ENCODE measurements around the gene TMEM212. TPM values are rescaled to one million over a fixed set of nuclear protein-coding genes. Genes with fewer than 3 reads are reported as not detected.

TMEM212 gene
- total RNA-seq, 1 experiment from 2014 or later = not detected

GRCh38 chr3:171827385-171827784 is 15.8 kb upstream of the TMEM212 start:
- DNase-seq = no peak
- Histone ChIP-seq H3K36me3 (no peaks in the 10 kb centered on the region), H3K4me3 (no peak overlapping the region), H3K27me3 (no peaks in the 10 kb centered on the region), H3K9me3 (no peaks in the 10 kb centered on the region)

GRCh38 chr3:171827836-171828458 is 15.2 kb upstream of the TMEM212 start:
- DNase-seq = no peak
- Histone ChIP-seq H3K4me3 (no peak overlapping the region), H3K27me3 (no peaks in the 10 kb centered on the region), H3K36me3 (no peaks in the 10 kb centered on the region), H3K9me3 (no peaks in the 10 kb centered on the region)

DNA sequence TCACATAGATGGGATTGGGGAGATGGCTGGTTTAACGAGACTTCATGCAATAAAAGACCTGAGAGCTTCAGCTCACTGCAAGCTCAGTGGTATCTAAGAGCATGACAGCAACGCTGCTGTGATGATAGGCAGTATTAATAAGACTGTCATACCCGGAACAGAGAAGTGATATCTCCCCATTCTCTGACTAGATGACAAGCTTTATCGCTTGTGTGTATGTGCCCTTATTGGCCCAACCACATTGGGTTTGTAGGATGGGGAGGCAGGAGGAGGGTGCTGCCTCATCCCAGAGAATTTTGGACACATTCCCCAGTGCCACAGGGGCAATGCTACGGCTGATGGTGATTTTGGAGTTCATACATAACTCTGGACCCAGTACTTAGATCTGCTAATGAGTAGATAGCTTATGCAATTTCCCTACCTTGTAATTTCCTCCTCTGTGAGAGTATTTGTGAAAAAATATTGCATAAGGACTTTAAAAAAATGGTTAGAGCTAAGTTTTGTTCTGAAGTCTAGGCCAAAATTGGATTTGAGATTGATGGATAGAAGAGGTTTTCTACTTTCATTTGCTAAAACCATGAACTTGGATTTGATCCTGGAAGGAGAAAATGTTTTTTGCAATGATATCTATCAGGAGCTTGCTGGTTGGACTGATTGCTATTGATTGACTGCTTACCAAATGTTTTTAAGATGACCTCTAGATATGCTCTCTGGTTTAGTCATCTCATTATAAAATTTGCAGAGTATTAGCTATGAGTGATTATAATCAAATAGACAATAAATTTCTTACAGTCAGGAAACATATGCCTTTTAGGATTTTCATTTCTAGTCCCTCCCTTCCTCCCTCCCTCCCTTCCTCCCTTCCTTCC is 14.0 kb upstream of the TMEM212 start:
- H3K9me3 ChIP-seq = no peaks in the 10 kb centered on the region
- no peak overlapping the region for H3K4me3 ChIP-seq
- no peaks in the 10 kb centered on the region for H3K36me3 ChIP-seq
- DNase-seq = no peak
- H3K27me3 ChIP-seq = no peaks in the 10 kb centered on the region

DNA sequence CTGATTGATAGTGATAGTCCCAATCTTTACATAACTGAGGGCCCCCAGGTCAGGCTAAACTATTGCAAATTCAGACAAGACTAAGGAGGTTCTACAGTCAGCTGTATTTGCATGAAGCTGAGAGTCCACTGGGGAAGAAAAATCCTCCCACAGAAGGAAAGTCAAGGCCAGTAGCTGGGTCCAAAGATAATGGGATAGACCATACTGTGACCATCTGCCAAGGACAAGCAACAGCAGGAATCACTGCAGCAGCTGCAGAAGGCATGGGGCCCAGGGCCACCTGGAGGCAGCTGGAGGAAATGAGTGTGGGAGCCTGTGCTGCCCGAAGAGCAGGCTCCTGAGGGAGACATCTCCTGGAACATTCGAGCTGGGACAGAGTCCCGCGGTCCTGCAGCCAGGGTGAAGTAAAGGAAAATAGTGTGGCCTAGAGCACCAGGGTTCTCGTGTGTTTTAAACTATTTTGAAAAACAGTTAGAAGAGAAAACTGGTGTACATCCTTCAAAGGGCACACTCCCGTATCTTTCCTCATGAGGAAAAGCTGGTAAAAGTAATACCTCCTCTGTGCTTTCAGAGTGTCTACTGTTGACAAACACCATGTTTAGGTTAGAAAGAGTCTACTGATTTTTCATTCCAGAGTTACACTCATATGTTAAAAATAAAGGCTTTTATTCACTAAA is 13.2 kb upstream of the TMEM212 start:
- H3K4me3 ChIP-seq = no peak overlapping the region
- peak; percentile 74 for DNase-seq
- no peaks in the 10 kb centered on the region for H3K9me3 ChIP-seq
- no peaks in the 10 kb centered on the region for H3K27me3 ChIP-seq
- no peaks in the 10 kb centered on the region for H3K36me3 ChIP-seq

GRCh38 chr3:171830518-171830875 is 12.7 kb upstream of the TMEM212 start:
- Histone ChIP-seq H3K9me3 (no peaks in the 10 kb centered on the region), H3K36me3 (no peaks in the 10 kb centered on the region), H3K4me3 (no peak overlapping the region), H3K27me3 (no peaks in the 10 kb centered on the region)
- no peak for DNase-seq

DNA sequence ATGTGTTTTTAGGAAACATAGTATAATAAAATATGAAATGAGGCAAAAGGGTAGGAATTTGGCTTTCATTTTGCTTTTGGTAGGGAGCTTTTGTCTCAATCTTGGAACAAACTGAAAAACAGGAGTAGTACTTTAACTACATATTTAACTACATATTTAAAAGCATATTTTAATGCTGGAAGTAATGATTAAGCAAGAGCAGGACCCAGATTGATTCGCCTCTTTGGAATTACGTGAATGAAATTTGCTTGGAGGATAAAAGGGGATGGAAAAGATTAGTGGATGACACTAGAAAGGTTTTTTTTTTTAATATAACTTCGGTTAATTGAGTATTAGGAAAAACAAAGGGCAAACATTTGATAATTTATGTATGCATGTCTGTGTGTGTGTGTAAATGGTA is 11.2 kb upstream of the TMEM212 start:
- no peak overlapping the region for H3K4me3 ChIP-seq
- no peaks in the 10 kb centered on the region for H3K9me3 ChIP-seq
- H3K36me3 ChIP-seq = no peaks in the 10 kb centered on the region
- no peak for DNase-seq
- H3K27me3 ChIP-seq = no peaks in the 10 kb centered on the region

DNA sequence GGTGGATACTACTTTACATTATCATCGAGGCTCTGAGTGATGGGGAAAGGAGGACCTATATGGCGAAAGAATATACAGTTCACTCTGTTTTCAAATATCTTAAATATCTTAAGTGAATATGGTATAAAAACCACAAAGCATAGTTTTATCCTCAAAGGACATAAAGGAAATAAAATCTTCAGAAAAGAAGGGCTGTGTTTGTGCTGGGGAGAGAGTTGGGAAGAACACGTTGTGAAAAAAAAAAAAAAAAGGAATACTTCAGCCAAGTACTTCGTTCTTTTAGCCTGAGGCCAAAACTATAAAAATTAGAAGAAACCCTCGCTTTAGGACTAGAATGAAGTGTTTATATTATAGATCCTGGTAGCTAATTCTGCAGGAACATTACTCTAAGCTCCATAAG is 10.2 kb upstream of the TMEM212 start:
- Histone ChIP-seq H3K36me3 (no peaks in the 10 kb centered on the region), H3K4me3 (no peak overlapping the region), H3K9me3 (no peaks in the 10 kb centered on the region), H3K27me3 (no peaks in the 10 kb centered on the region)
- DNase-seq = no peak

GRCh38 chr3:171833789-171834460 is 9.2 kb upstream of the TMEM212 start:
- H3K27me3 ChIP-seq = no peaks in the 10 kb centered on the region

DNA sequence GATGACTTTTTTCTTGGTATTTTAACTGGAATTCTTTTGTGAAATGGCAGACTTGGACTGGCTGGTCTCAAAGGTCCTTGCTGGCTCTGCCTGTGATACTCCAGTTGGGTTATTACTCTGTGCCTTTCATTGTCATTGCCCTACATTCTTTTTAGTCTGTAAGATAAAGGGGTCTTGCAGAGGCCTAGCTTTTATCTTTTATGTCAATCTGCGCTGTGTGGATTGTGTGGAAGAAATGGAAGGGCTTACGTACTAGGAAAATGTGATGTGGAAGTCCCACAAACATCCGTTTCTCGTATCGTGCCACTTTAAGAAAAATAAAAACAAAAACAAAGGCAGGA is 8.7 kb upstream of the TMEM212 start:
- Histone ChIP-seq H3K27me3 (no peaks in the 10 kb centered on the region), H3K4me3 (no peak overlapping the region), H3K36me3 (no peaks in the 10 kb centered on the region), H3K9me3 (no peaks in the 10 kb centered on the region)
- DNase-seq = no peak

More at GRCh38 chr3:171833789-171834460, 9.2 kb upstream of the TMEM212 start:
- no peak for DNase-seq
- H3K4me3 ChIP-seq = no peak overlapping the region
- no peaks in the 10 kb centered on the region for H3K36me3 ChIP-seq
- no peaks in the 10 kb centered on the region for H3K9me3 ChIP-seq

GRCh38 chr3:171835116-171835515 is 8.0 kb upstream of the TMEM212 start:
- DNase-seq = no peak
- H3K4me3 ChIP-seq = no peak overlapping the region
- no peaks in the 10 kb centered on the region for H3K27me3 ChIP-seq

GRCh38 chr3:171835613-171836012 is 7.5 kb upstream of the TMEM212 start:
- DNase-seq = no peak
- no peaks in the 10 kb centered on the region for H3K9me3 ChIP-seq
- no peak overlapping the region for H3K4me3 ChIP-seq
- no peaks in the 10 kb centered on the region for H3K36me3 ChIP-seq
- no peaks in the 10 kb centered on the region for H3K27me3 ChIP-seq

More at GRCh38 chr3:171835116-171835515, 8.0 kb upstream of the TMEM212 start:
- Histone ChIP-seq H3K36me3 (no peaks in the 10 kb centered on the region), H3K9me3 (no peaks in the 10 kb centered on the region)

- DNase-seq = no peak
- no peaks in the 10 kb centered on the region for H3K27me3 ChIP-seq
- no peaks in the 10 kb centered on the region for H3K9me3 ChIP-seq
- H3K36me3 ChIP-seq = no peaks in the 10 kb centered on the region
- no peak overlapping the region for H3K4me3 ChIP-seq
Observed at GRCh38 chr3:171836855-171837254, 6.3 kb upstream of the TMEM212 start.

DNA sequence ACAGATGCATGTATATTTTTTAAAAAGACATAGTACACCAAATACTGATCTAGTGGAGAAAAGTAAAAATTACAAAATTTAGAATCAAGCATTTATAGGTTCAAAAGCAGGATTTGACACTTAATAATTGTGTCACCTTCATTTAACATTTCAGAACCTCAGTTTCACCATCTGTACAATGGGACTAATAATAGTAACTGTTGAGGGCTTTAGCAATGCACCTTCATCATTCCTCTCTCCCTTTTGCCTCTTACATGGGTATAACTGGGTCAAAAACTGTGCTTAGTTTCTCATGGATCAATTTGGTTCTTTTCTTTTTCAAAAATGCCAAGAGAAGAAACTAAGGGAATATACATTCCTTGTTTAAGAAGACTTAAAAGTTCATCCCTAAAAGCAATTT is 5.5 kb upstream of the TMEM212 start:
- no peaks in the 10 kb centered on the region for H3K27me3 ChIP-seq
- DNase-seq = no peak
- no peaks in the 10 kb centered on the region for H3K9me3 ChIP-seq
- no peaks in the 10 kb centered on the region for H3K36me3 ChIP-seq
- H3K4me3 ChIP-seq = no peak overlapping the region

GRCh38 chr3:171838218-171838720 is 4.9 kb upstream of the TMEM212 start:
- Histone ChIP-seq H3K27me3 (no peaks in the 10 kb centered on the region), H3K9me3 (no peaks in the 10 kb centered on the region), H3K4me3 (no peak overlapping the region), H3K36me3 (no peaks in the 10 kb centered on the region)
- no peak for DNase-seq

DNA sequence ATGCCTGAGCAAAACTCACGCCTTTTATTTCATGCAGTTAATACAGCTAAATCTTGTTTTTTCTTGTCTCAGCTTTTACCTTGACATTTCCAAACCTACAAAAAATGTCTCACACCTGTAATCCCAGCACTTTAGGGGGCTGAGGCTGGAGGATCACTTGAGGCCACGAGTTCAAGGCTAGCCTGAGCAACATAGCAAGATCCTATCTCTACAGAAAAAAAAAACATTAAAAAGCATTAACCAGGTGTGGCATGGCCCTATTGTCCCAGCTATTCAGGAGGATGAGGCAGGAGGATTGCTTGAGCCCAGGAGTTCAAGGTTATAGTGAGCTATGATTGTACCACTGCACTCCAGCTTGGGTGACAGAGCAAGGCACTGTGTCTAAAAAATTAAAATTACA is 3.9 kb upstream of the TMEM212 start:
- Histone ChIP-seq H3K4me3 (no peak overlapping the region), H3K36me3 (no peaks in the 10 kb centered on the region), H3K27me3 (no peaks in the 10 kb centered on the region), H3K9me3 (no peaks in the 10 kb centered on the region)
- DNase-seq = no peak

DNA sequence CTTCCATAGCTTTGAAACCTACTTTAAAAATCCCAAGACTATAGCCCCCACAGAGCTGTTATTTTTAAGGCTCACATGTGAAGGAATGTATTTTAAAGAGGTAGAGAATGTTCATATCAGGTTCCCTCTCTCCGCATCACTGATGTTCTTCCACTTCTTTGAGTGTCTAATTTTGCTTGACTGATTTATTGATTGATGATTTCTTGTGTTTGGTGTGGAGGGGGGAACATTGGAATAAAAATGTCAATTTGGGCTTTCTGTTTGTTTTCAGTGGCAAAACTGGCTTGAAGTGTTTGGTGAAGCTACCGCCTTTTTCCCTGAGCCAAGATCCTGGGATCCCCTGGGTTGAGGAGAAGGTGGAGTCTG is 2.7 kb upstream of the TMEM212 start:
- H3K4me3 ChIP-seq = no peak overlapping the region
- H3K27me3 ChIP-seq = no peaks in the 10 kb centered on the region
- no peaks in the 10 kb centered on the region for H3K36me3 ChIP-seq
- H3K9me3 ChIP-seq = no peaks in the 10 kb centered on the region
- DNase-seq = no peak

Measured in MG63 (cell line).